K562 (cell line): ENCODE data around the gene RTL1. TPM values are rescaled to one million over a fixed set of nuclear protein-coding genes. Genes with fewer than 3 reads are reported as not detected.
A peak's percentile ranks its signal among the peaks of the same experiment; 100 is the strongest.

Experiments
- CREM ChIP-seq: IDR thresholded peaks from 2 replicates; pipeline ENCODE4 v1.6.1; 2014; ENCODE audit warnings: antibody characterized with exemption, low read depth
- DDX20 ChIP-seq: fragments of 450-650 bp; IDR thresholded peaks from 2 replicates; pipeline ENCODE4 v1.6.1; 2016; ENCODE audit warnings: missing genetic modification characterization, low read depth, mild to moderate bottlenecking, missing compliant biosample characterization, moderate library complexity
- E2F3 ChIP-seq: fragments of 250-450 bp; sonication (Bioruptor Pico); IDR thresholded peaks from 2 replicates; pipeline ENCODE4 v1.4.0; 2020; ENCODE audit warnings: mild to moderate bottlenecking
- HLTF ChIP-seq: fragments of 450-650 bp; IDR thresholded peaks from 2 replicates; pipeline ENCODE4 v1.6.1; 2016
- KHSRP ChIP-seq: fragments of 450-650 bp; IDR thresholded peaks from 2 replicates; pipeline ENCODE4 v1.6.1; 2017
- PHF20 ChIP-seq: fragments of 450-650 bp; IDR thresholded peaks from 2 replicates; pipeline ENCODE4 v1.6.1; 2018; ENCODE audit not compliant: partially characterized antibody
- RNF2 ChIP-seq: sonication (generic); IDR thresholded peaks from 2 replicates; pipeline ENCODE4 v1.6.1; 2016
- SRSF1 ChIP-seq: fragments of 200-400 bp; formaldehyde crosslinking; IDR thresholded peaks from 2 replicates; pipeline ENCODE4 v1.6.1; 2017; ENCODE audit warnings: mild to moderate bottlenecking, low read depth, low read length, moderate library complexity
- ZNF444 ChIP-seq: fragments of 250-450 bp; sonication (Bioruptor Pico); IDR thresholded peaks from 2 replicates; pipeline ENCODE4 v1.4.0; 2020; ENCODE audit warnings: mild to moderate bottlenecking, moderate library complexity
- ZNF785 ChIP-seq: fragments of 250-450 bp; sonication (Bioruptor Pico); IDR thresholded peaks from 2 replicates; pipeline ENCODE4 v1.4.0; 2020; ENCODE audit warnings: mild to moderate bottlenecking
- polyA plus RNA-seq, 8 experiments: library from polyadenylated mRNA; depleted of rRNA in 4 of 8; stranded (reverse) in 5 of 8; unstranded in 3 of 8; fragments of >200 nt; fragmentation: Nextera tagmentation in 2 of 8; fragmentation: Illumina TruSeq in 1 of 8; extraction: Ambion mirVana in 2 of 8; extraction: Trizol in 1 of 8; gene quantifications; 2 replicates each; pipeline versions ENCODE4 v1.2.1 to v1.2.3, GENCODE V29; 2011 to 2014; ENCODE audit warnings: inconsistent platforms in 1 of 8, missing spikeins in 1 of 8
- total RNA-seq, 7 experiments: library from RNA; depleted of rRNA in 6 of 7; stranded (reverse); fragments of >200 nt in 6 of 7; fragmentation: Illumina TruSeq in 2 of 7; extraction: Trizol in 2 of 7; gene quantifications; 2 replicates each; pipeline versions ENCODE4 v1.2.1 to v1.2.3, GENCODE V29; 2011 to 2021; ENCODE audit warnings: low replicate concordance in 1 of 7
- TF ChIP-seq, protein P1 (sequence below): fragments of 250-450 bp; sonication (Bioruptor Pico); IDR thresholded peaks from 2 replicates; pipeline ENCODE4 v1.5.0; 2020; ENCODE audit warnings: mild to moderate bottlenecking
- TF ChIP-seq, protein P2 (sequence below): fragments of 450-650 bp; formaldehyde crosslinking; conservative IDR thresholded peaks from 2 replicates; pipeline ENCODE4 v1.4.0; 2022; ENCODE audit warnings: mild to moderate bottlenecking, missing genetic modification characterization
- TF ChIP-seq, protein P3 (sequence below): fragments of 250-450 bp; sonication (Bioruptor Pico); IDR thresholded peaks from 2 replicates; pipeline ENCODE4 v1.6.1; 2021; ENCODE audit warnings: mild to moderate bottlenecking
- TF ChIP-seq, protein P4 (sequence below): sonication (generic); formaldehyde crosslinking; IDR thresholded peaks from 2 replicates; pipeline ENCODE4 v1.5.0; 2020; ENCODE audit warnings: missing genetic modification reagents
- TF ChIP-seq, protein P5 (sequence below): sonication (generic); formaldehyde crosslinking; IDR thresholded peaks from 2 replicates; pipeline ENCODE4 v1.8.0; 2023; ENCODE audit warnings: missing genetic modification reagents, mild to moderate bottlenecking, borderline replicate concordance
- TF ChIP-seq, protein P6 (sequence below): fragments of 450-650 bp; IDR thresholded peaks from 2 replicates; pipeline ENCODE4 v1.6.1; 2016; ENCODE audit warnings: missing biosample characterization, missing genetic modification characterization

Gene RTL1
- total and polyA plus RNA-seq, 9 of the 15 experiments (the other 6 are each of a cell fraction or from before 2014, with no cell fraction given): not detected

DNA sequence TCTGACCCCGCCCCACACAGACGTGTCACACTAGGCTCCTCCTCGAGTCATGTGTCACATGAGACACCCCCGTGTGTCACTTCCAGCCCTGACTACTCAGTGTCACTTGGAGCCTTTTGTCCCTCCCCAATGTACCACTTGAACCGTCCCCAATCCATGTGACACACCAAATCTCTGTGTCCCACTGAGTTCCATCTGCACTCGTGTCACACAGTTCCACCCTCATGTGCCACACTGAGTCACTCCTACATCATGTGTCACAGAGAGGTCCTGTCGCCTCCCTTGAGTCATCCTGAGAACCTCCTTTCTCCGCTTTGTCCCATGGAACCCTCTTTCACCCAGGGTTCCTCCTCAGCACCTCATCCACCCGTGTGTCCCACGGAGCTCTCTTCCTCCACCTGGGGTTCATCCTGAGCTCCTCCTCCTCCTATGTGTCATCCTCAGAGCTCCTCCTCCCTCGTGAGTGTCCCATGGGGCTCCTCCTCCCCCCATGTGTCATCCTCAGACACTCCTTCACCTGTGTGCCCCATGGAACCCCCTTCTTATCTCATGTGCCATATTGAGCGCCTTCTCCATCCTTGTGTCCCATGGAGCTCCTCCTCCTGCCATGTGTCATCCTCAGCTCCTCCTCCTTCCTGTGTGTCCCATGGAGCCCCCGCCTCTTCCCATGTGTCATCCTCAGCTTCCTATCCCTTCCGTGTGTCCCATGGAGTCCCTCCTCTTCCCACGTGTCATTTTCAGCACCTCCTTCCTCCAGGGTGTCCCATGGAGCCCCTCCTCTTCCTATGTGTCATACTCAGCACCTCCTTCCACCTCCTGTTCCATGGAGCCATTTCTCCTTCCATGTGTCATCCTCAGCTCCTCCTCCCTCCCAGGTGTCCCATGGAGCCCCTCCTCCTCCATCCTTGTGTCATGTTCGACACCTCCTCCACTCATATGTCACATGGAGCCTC, 32.0 kb downstream of the RTL1 start (continued):
- TF ChIP-seq SRSF1 (no peak), CREM (peak; percentile 21; the same call in 1 of the 2 replicates), KHSRP (no peak), ZNF785 (CRISPR knock-in tag) (no peak), E2F3 (CRISPR knock-in tag) (no peak), HLTF (no peak), DDX20 (tag) (no peak), PHF20 (peak; percentile 28), RNF2 (no peak), ZNF444 (CRISPR knock-in tag) (no peak)
- TF ChIP-seq, protein P1, sequence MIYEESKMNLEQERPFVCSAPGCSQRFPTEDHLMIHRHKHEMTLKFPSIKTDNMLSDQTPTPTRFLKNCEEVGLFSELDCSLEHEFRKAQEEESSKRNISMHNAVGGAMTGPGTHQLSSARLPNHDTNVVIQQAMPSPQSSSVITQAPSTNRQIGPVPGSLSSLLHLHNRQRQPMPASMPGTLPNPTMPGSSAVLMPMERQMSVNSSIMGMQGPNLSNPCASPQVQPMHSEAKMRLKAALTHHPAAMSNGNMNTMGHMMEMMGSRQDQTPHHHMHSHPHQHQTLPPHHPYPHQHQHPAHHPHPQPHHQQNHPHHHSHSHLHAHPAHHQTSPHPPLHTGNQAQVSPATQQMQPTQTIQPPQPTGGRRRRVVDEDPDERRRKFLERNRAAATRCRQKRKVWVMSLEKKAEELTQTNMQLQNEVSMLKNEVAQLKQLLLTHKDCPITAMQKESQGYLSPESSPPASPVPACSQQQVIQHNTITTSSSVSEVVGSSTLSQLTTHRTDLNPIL (CRISPR knock-in tag): no peak
- TF ChIP-seq, protein P2, sequence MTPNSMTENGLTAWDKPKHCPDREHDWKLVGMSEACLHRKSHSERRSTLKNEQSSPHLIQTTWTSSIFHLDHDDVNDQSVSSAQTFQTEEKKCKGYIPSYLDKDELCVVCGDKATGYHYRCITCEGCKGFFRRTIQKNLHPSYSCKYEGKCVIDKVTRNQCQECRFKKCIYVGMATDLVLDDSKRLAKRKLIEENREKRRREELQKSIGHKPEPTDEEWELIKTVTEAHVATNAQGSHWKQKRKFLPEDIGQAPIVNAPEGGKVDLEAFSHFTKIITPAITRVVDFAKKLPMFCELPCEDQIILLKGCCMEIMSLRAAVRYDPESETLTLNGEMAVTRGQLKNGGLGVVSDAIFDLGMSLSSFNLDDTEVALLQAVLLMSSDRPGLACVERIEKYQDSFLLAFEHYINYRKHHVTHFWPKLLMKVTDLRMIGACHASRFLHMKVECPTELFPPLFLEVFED (CRISPR knock-in tag): no peak
- TF ChIP-seq, protein P3, sequence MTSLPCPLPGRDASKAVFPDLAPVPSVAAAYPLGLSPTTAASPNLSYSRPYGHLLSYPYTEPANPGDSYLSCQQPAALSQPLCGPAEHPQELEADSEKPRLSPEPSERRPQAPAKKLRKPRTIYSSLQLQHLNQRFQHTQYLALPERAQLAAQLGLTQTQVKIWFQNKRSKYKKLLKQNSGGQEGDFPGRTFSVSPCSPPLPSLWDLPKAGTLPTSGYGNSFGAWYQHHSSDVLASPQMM: no peak
- TF ChIP-seq, protein P4, sequence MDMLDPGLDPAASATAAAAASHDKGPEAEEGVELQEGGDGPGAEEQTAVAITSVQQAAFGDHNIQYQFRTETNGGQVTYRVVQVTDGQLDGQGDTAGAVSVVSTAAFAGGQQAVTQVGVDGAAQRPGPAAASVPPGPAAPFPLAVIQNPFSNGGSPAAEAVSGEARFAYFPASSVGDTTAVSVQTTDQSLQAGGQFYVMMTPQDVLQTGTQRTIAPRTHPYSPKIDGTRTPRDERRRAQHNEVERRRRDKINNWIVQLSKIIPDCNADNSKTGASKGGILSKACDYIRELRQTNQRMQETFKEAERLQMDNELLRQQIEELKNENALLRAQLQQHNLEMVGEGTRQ (CRISPR knock-in tag): peak; percentile 8; the same call in 1 of the 2 replicates
- TF ChIP-seq, protein P5, sequence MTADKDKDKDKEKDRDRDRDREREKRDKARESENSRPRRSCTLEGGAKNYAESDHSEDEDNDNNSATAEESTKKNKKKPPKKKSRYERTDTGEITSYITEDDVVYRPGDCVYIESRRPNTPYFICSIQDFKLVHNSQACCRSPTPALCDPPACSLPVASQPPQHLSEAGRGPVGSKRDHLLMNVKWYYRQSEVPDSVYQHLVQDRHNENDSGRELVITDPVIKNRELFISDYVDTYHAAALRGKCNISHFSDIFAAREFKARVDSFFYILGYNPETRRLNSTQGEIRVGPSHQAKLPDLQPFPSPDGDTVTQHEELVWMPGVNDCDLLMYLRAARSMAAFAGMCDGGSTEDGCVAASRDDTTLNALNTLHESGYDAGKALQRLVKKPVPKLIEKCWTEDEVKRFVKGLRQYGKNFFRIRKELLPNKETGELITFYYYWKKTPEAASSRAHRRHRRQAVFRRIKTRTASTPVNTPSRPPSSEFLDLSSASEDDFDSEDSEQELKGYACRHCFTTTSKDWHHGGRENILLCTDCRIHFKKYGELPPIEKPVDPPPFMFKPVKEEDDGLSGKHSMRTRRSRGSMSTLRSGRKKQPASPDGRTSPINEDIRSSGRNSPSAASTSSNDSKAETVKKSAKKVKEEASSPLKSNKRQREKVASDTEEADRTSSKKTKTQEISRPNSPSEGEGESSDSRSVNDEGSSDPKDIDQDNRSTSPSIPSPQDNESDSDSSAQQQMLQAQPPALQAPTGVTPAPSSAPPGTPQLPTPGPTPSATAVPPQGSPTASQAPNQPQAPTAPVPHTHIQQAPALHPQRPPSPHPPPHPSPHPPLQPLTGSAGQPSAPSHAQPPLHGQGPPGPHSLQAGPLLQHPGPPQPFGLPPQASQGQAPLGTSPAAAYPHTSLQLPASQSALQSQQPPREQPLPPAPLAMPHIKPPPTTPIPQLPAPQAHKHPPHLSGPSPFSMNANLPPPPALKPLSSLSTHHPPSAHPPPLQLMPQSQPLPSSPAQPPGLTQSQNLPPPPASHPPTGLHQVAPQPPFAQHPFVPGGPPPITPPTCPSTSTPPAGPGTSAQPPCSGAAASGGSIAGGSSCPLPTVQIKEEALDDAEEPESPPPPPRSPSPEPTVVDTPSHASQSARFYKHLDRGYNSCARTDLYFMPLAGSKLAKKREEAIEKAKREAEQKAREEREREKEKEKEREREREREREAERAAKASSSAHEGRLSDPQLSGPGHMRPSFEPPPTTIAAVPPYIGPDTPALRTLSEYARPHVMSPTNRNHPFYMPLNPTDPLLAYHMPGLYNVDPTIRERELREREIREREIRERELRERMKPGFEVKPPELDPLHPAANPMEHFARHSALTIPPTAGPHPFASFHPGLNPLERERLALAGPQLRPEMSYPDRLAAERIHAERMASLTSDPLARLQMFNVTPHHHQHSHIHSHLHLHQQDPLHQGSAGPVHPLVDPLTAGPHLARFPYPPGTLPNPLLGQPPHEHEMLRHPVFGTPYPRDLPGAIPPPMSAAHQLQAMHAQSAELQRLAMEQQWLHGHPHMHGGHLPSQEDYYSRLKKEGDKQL (CRISPR knock-in tag): no peak
- TF ChIP-seq, protein P6, sequence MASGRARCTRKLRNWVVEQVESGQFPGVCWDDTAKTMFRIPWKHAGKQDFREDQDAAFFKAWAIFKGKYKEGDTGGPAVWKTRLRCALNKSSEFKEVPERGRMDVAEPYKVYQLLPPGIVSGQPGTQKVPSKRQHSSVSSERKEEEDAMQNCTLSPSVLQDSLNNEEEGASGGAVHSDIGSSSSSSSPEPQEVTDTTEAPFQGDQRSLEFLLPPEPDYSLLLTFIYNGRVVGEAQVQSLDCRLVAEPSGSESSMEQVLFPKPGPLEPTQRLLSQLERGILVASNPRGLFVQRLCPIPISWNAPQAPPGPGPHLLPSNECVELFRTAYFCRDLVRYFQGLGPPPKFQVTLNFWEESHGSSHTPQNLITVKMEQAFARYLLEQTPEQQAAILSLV (tag): no peak
